CD14-positive monocyte (primary cell): ENCODE measurements around the gene CEACAM1. TPM values are rescaled to one million over a fixed set of nuclear protein-coding genes. Genes with fewer than 3 reads are reported as not detected.

Source experiments
- DNase-seq, 3 donors: peaks; one replicate each; pipeline ENCODE4 v3.0.0-alpha.2; 2011 to 2022
- H2AFZ ChIP-seq: 2 replicates; pipeline ENCODE4 v1.6.0; 2012; ENCODE audit warnings: mild to moderate bottlenecking, low read depth, low read length, inconsistent platforms; ENCODE audit not compliant: insufficient read depth, poor library complexity, severe bottlenecking
- H3K27ac ChIP-seq, 2 donors: 1 replicate in 1 of 2; 2 replicates in 1 of 2; pipeline ENCODE4 v1.5.1; 2012 to 2013; ENCODE audit warnings: low read length in 2 of 2, control low read depth in 1 of 2, inconsistent platforms in 1 of 2, low read depth in 1 of 2, mild to moderate bottlenecking in 1 of 2
- H3K27me3 ChIP-seq, 2 donors: one replicate each; pipeline versions ENCODE4 v1.6.0 to v1.6.1; 2011 to 2013; ENCODE audit warnings: low read length in 2 of 2; ENCODE audit not compliant: control insufficient read depth in 2 of 2, insufficient read depth in 2 of 2
- H3K36me3 ChIP-seq, 2 donors: replicated peaks in 1 of 2; 1 replicate in 1 of 2; 2 replicates in 1 of 2; pipeline versions ENCODE4 v1.5.1 to v1.6.1; 2012 to 2013; ENCODE audit warnings: low read length in 2 of 2, control low read depth in 1 of 2, inconsistent platforms in 1 of 2, mild to moderate bottlenecking in 1 of 2; ENCODE audit not compliant: insufficient read depth in 2 of 2, control insufficient read depth in 1 of 2
- H3K4me1 ChIP-seq, 2 donors: 1 replicate in 1 of 2; 2 replicates in 1 of 2; pipeline versions ENCODE4 v1.5.1 to v1.6.1; 2012 to 2013; ENCODE audit warnings: low read length in 2 of 2, control low read depth in 1 of 2, inconsistent platforms in 1 of 2, mild to moderate bottlenecking in 1 of 2, moderate library complexity in 1 of 2; ENCODE audit not compliant: insufficient read depth in 2 of 2, control insufficient read depth in 1 of 2
- H3K4me2 ChIP-seq: replicated peaks from 2 replicates; pipeline ENCODE3; 2012; ENCODE audit warnings: low read length, moderate library complexity, mild to moderate bottlenecking; ENCODE audit not compliant: poor library complexity, severe bottlenecking; ENCODE audit errors: extremely low read depth
- H3K4me3 ChIP-seq, 3 experiments: fragments of 200-600 bp in 1 of 3; sonication (generic) in 1 of 3; replicated peaks in 1 of 3; 1 replicate in 2 of 3; 2 replicates in 1 of 3; pipeline ENCODE4 v1.5.1; 2011 to 2013; ENCODE audit warnings: low read length in 3 of 3, mild to moderate bottlenecking in 3 of 3, control low read depth in 2 of 3, low read depth in 2 of 3, inconsistent platforms in 1 of 3, moderate library complexity in 1 of 3
- H3K79me2 ChIP-seq: 2 replicates; pipeline ENCODE4 v1.6.0; 2012; ENCODE audit warnings: mild to moderate bottlenecking, control low read depth, inconsistent platforms, low read length, moderate library complexity; ENCODE audit not compliant: insufficient read depth
- H3K9ac ChIP-seq: 2 replicates; pipeline ENCODE4 v1.6.0; 2017; ENCODE audit warnings: low read length, mild to moderate bottlenecking; ENCODE audit not compliant: insufficient read depth, poor library complexity, severe bottlenecking
- H3K9me3 ChIP-seq, 2 donors: replicated peaks in 1 of 2; 1 replicate in 1 of 2; 2 replicates in 1 of 2; pipeline versions ENCODE4 v1.5.1 to v1.6.1; 2012 to 2013; ENCODE audit warnings: low read length in 2 of 2, control low read depth in 1 of 2; ENCODE audit not compliant: control insufficient read depth in 1 of 2, insufficient read depth in 1 of 2
- H4K20me1 ChIP-seq: 2 replicates; pipeline ENCODE4 v1.6.0; 2012; ENCODE audit warnings: mild to moderate bottlenecking, low read length, control low read depth, moderate library complexity; ENCODE audit not compliant: insufficient read depth
- H3K27ac Mint-ChIP-seq, 7 donors: one replicate each; pipeline ENCODE4 v1.8.0; 2020; ENCODE audit warnings: mild to moderate bottlenecking in 7 of 7, mixed read lengths in 7 of 7, moderate library complexity in 6 of 7, inconsistent platforms in 2 of 7
- H3K27me3 Mint-ChIP-seq, 3 donors: one replicate each; pipeline ENCODE4 v1.8.0; 2021 to 2022; ENCODE audit warnings: low read depth in 3 of 3, mild to moderate bottlenecking in 3 of 3, mixed read lengths in 3 of 3, moderate library complexity in 3 of 3, inconsistent platforms in 1 of 3
- H3K36me3 Mint-ChIP-seq, 2 donors: one replicate each; pipeline ENCODE4 v1.8.0; 2020; ENCODE audit warnings: mixed read lengths in 2 of 2, inconsistent platforms in 1 of 2, mild to moderate bottlenecking in 1 of 2
- H3K4me1 Mint-ChIP-seq: one replicate; pipeline ENCODE4 v1.8.0; 2020; ENCODE audit warnings: mild to moderate bottlenecking, mixed read lengths
- H3K4me3 Mint-ChIP-seq, 2 donors: one replicate each; pipeline ENCODE4 v1.8.0; 2020; ENCODE audit warnings: mild to moderate bottlenecking in 2 of 2, mixed read lengths in 2 of 2, moderate library complexity in 1 of 2
- H3K9me3 Mint-ChIP-seq, 7 donors: one replicate each; pipeline ENCODE4 v1.8.0; 2020 to 2022; ENCODE audit warnings: mixed read lengths in 7 of 7, mild to moderate bottlenecking in 6 of 7, moderate library complexity in 6 of 7, inconsistent platforms in 2 of 7
- WGBS: methylation state at CpG from one replicate; pipeline ENCODE4 v1.1.5; 2013; ENCODE audit warnings: missing lambda C conversion rate; ENCODE audit not compliant: insufficient coverage; 5-methylcytosine and 5-hydroxymethylcytosine counted together
- intact Hi-C, 2 donors: fragments of 100-400 bp; cut with micrococcal nuclease; formaldehyde crosslinking; loops; one replicate each; pipeline versions ENCODE4 v1.15.0 to v1.15.1; 2023
- polyA plus RNA-seq, 3 donors: library from polyadenylated mRNA; depleted of rRNA in 1 of 3; unstranded in 2 of 3; stranded (reverse) in 1 of 3; fragments of 300-500 nt in 2 of 3; fragments of >200 nt in 1 of 3; fragmentation: Illumina TruSeq in 2 of 3; gene quantifications; 1 replicate in 2 of 3; 2 replicates in 1 of 3; pipeline ENCODE4 v1.2.3, GENCODE V29; 2012 to 2021
- TF ChIP-seq, protein P1 (sequence below): fragments of 200-600 bp; IDR thresholded peaks from one replicate; pipeline ENCODE4 v1.8.0; 2022; ENCODE audit warnings: antibody characterized with exemption, mild to moderate bottlenecking

CEACAM1 gene
- polyA plus RNA-seq, 3 donors = 0.09 to 0.40 (median 0.22) TPM

DNA sequence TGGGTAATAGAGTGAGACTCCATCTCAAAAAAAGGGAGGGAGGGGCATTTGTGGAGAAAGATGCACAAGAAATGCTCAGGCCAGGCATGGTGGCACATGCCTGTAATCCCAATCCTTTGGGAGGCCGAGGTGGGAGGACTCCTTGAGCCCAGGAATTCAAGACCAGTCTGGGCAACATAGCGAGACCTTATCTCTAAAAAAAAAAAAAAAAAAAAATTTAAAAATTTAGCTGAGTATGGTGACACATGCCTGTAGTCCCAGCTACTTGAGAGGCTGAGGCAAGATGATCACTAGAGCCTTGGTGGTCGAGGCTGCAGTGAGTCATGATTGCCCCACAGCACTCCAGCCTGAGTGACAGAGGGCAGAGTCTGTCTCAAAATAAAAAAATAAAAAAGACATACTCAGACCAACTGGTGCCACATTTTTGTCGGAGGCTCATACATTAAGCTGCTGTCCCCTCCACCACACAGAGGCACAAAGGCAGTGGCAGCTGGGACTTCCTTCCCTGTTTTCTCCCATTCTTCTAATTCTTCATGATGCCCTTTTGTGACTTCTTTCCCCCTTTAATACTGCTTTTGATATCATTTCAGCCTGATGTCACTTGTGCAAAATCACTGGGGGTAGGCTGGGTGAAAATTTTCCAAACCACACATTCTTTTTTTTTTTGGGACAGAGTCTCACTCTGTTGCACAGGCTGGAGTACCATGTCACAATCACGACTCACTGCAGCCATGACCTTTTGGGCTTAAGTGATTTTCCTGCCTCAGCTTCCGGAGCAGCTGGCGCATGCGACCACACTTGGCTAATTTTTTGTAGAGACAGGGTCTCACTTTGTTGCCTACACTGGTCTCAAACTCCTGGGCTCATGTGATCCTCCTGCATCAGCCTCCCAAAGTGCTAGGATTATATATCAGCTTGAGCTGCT is 58.7 kb downstream of the CEACAM1 start:
- Histone ChIP-seq H3K27me3 (peaks cover 2% of the 10 kb centered on the region in 2 donors), H3K27ac (no peak overlapping the region), H3K4me2 (no peak overlapping the region), H3K79me2 (no peaks in the 10 kb centered on the region), H2AFZ (no peak overlapping the region), H4K20me1 (no peaks in the 10 kb centered on the region), H3K4me1 (peaks cover 31 to 32% of the 10 kb centered on the region in 2 donors), H3K9me3 (no peaks in the 10 kb centered on the region), H3K36me3 (no peaks in the 10 kb centered on the region), H3K4me3 (no peak overlapping the region), H3K9ac (no peak overlapping the region)
- peak; percentile 26 to 60 (median 29) for DNase-seq
- H3K36me3 Mint-ChIP-seq = no peaks in the 10 kb centered on the region
- H3K4me1 Mint-ChIP-seq = peaks cover 40% of the 10 kb centered on the region
- peak overlapping the region in 1 of 7 donors; percentile 75 for H3K27ac Mint-ChIP-seq
- H3K9me3 Mint-ChIP-seq = no peaks in the 10 kb centered on the region
- intact Hi-C loops = no loop called here
- TF ChIP-seq, protein P1, sequence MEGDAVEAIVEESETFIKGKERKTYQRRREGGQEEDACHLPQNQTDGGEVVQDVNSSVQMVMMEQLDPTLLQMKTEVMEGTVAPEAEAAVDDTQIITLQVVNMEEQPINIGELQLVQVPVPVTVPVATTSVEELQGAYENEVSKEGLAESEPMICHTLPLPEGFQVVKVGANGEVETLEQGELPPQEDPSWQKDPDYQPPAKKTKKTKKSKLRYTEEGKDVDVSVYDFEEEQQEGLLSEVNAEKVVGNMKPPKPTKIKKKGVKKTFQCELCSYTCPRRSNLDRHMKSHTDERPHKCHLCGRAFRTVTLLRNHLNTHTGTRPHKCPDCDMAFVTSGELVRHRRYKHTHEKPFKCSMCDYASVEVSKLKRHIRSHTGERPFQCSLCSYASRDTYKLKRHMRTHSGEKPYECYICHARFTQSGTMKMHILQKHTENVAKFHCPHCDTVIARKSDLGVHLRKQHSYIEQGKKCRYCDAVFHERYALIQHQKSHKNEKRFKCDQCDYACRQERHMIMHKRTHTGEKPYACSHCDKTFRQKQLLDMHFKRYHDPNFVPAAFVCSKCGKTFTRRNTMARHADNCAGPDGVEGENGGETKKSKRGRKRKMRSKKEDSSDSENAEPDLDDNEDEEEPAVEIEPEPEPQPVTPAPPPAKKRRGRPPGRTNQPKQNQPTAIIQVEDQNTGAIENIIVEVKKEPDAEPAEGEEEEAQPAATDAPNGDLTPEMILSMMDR = no peak
- 13% methylated on average over 5 of the region's 8 CpGs for WGBS
- peaks cover 7 to 17% (median 15%) of the 10 kb centered on the region in 3 donors for H3K27me3 Mint-ChIP-seq
- H3K4me3 Mint-ChIP-seq = no peak overlapping the region

DNA sequence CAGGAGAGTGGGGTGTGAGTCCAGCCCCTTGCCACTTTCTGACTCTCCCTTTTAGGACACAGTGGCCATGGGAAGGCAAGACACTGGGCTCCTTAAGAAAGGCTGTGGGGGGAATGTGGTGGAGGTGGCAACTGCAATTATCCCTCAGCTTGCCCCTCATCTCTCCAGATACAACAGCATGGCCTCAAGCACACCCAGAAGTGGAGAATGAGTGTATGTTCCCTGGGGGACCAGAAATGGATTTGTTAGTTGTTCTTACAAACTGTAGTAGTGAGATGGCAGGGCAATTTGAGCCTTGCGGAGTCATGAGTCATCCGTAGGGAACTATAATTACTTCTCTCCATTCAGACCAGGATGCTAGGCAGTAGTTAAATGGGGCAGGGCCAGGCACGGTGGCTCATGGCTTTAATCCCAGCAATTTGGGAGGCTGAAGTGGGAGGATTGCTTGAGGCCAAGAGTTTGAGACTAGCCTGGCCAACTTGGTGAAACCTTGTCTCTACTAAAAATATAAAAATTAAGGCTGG is 59.9 kb downstream of the CEACAM1 start:
- Histone ChIP-seq H2AFZ (no peak overlapping the region), H3K4me3 (no peak overlapping the region), H3K4me1 (peaks cover 31 to 32% of the 10 kb centered on the region in 2 donors), H3K36me3 (no peaks in the 10 kb centered on the region), H3K9ac (no peak overlapping the region), H3K79me2 (no peaks in the 10 kb centered on the region), H3K9me3 (no peaks in the 10 kb centered on the region), H3K4me2 (no peak overlapping the region), H3K27me3 (peaks cover 2% of the 10 kb centered on the region in 2 donors), H3K27ac (no peak overlapping the region), H4K20me1 (no peaks in the 10 kb centered on the region)
- no peak for DNase-seq
- TF ChIP-seq, protein P1 = no peak
- H3K36me3 Mint-ChIP-seq = no peaks in the 10 kb centered on the region
- H3K27me3 Mint-ChIP-seq = peaks cover 3 to 13% (median 7%) of the 10 kb centered on the region in 3 donors
- peaks cover 40% of the 10 kb centered on the region for H3K4me1 Mint-ChIP-seq
- no peaks in the 10 kb centered on the region for H3K9me3 Mint-ChIP-seq
- H3K4me3 Mint-ChIP-seq = peak overlapping the region in 1 of 2 donors; percentile 31
- H3K27ac Mint-ChIP-seq = no peak overlapping the region
- intact Hi-C loops = no loop called here
- WGBS = no CpG with 5 or more reads among the region's 3 CpGs
